Stimulated activated CD4-positive, alpha-beta T cell treated with anti-CD3 and anti-CD28 coated beads, Interleukin-4, amount 100 ng/mL, for 48 hours (primary cell): Measurements from ENCODE around the gene AKAP7.
"Not testable (repeated sequence)": the region's sequence is repeated elsewhere in the genome, so short reads cannot be mapped to it uniquely, and the experiment has no call there.

ENCODE experiments used
- DNase-seq, 2 donors: peaks; one replicate each; pipeline ENCODE4 v3.0.0-alpha.2; 2020; ENCODE audit warnings: low read depth in 2 of 2

The AKAP7 gene

DNA sequence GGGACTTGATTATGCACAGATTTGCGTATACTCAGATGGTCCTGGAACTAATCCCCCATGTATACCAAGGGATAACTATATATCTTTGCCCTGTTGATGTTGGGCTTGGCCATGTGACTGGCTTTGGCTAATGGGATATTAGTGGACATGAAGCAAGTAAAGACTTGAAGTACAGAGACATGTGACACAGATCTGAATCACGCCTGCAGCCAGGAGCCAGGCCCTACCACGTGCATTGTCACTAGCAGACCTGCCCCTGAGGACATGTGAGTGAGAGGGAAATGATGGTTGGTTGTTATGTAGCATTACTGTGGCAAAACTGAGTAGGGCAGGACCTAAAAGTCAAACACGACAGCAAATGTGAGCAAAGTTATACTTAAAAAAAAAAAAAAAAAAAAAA, 155.7 kb downstream of the AKAP7 start:
- DNase-seq: no peak

DNA sequence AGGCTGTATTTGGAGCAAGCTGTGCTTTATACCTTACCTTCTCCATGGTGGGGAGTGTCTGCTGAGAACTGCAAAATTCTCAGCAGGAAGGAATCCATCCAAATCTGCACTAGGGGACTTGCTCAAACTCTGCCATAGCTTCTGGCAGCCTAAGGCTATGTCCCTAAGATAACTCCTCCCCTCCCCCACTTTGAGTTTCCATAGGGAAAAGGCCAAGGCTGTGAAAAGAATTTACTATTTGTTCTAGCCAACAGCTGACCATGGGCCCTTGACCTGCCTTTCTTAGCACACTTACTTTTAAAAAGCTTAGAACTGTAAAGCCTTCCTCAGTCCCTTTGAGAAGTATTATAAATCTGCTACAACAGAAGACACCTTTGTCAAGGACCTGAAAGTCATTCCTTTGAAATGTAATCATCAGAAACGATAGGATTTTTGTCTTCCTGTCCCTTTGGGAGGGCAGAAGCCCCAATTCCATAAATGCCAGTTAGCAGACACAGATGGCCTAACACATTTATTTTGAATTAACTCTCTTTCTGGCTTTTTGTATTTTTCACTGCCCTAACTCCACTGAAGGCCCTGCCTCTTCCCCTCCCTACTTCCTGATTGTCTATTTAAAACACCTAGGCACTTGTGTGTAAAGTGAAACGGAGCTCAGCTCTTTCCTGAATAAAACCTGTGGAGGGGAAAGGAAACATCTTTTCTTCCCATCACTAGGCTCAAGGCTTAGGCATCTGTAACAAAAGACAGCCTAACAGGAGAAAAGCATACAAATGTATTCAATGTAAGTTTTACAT, 157.1 kb downstream of the AKAP7 start:
- no peak for DNase-seq

DNA sequence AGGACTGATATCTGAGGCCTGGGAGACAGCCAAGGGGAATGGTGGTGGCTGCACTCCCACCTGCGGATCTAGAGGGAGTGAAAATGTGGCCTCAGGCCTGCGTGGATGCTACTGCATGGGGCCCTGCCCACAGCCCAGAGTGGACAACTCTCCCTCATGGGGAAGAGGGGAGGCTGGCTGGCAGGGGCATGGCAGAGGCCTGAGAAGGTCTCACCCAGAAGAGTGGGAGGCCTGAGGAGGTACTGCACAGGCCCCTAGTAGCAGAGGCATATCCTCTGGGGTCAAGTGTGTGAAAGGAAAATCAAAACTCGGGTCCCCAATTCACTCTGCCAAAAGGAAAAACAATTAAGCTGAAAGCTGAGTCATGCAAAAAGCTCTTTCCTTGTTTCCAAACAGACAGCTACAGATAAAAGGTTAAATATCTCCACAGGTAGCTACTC, 158.2 kb downstream of the AKAP7 start:
- DNase-seq: no peak

DNA sequence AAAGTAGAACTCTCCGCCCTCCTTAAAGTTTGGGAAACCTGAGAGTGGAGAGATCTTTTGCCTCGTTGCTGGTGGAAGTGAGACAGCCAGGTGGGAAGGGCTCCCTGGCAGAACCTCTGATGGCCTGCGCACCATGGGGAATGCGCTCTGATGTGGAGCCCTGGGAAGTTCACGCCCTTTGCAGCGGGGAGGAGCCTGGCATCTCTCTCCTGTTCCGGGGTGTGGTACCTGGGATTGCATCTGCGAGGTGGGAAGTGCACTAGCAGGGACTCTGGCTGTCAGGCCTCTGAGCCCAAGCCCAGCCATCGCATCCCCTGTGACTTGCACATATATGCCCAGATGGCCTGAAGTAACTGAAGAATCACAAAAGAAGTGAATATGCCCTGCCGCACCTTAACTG, 159.8 kb downstream of the AKAP7 start:
- DNase-seq: no peak

DNA sequence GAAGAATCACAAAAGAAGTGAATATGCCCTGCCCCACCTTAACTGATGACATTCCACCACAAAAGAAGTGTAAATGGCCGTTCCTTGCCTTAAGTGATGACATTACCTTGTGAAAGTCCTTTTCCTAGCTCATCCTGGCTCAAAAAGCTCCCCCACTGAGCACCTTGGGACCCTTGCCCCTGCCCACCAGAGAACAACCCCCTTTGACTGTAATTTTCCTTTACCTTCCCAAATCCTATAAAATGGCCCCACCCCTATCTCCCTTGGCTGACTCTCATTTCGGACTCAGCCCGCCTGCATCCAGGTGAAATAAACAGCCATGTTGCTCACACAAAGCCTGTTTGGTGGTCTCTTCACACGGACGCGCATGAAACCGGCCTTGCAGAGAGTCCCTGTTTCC, 165.6 kb downstream of the AKAP7 start:
- DNase-seq: not testable (repeated sequence)

DNA sequence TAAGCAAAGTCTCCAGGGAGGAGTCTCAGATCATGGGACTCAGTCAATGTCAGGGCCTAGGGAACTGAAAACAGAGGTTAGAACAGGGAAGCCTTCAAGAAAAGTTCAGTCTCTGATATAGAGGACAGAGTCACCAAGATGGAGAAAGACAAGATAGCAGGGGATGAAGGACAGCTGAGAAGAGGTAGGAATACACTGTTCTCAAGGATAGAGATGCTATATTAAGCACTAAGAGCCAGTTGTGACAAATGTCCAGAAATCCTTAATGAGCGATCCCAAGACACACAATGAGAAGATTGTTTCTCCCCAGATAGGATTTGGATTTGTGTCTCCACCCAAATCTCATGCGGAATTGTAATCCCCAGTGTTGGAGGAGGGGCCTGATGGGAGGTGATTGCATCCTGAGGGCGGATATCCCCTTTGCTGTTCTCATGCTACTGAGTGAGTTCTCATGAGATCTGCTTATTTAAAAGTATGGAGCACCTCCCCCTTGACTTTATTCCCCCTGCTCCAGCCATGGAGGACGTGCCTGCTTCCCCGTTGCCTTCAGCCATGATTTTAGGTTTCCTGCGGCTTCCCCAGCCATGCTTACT, 168.2 kb downstream of the AKAP7 start:
- DNase-seq: no peak

DNA sequence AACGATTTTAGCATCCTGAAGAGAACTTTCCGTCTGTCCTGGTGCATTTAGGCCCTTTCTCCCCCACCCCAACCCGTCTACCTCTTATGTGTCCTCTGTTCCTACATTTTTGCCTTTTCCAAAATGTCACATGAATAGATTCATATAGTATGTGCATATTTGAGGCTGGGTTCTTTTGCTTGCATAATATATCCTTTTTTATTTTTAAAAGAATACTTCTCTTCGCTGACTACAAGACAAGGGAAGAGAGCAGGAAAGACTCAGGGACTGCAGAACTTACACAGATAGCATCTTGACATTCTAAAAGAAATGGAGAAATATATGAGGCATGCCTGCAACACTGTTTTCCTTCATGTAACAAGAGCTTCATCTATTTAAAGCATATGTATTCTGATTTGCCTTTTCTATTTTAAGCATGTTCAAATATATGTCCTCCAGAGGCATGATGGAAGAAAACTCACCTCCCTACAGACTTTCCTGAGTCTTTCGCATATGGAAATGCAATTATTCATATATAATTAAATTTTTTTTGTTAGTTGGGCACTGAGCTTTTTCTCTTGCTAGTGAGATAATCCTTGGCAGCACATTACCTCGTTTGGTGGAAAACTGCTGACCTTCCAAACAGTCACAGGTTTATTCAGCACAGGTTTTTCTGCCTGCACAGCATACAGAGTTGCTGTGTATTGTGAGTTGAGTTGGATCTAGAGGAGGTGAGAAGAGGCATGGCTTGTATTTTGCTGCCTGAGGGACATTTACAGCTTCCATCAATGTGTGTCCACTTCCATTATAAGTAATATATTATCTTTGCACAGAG, 170.0 kb downstream of the AKAP7 start:
- no peak for DNase-seq

DNA sequence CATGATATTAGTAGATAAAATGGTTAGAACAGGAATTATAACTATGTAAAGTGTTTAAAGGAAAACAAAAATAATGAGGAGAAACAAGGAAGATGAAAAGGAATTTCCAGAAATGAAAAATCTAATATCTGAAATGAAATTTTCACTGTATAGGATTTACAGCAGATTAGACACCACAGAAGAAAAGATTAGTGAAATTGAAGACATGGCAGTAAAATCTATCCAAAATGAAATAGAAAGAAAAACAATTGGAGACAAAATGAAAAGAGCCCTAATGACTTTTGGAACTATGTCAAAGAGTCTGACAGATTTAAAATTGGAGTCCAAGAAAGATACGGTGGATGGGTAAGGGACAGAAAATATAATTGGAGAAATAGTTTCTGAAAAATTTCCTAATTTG, 174.2 kb downstream of the AKAP7 start:
- no peak for DNase-seq

DNA sequence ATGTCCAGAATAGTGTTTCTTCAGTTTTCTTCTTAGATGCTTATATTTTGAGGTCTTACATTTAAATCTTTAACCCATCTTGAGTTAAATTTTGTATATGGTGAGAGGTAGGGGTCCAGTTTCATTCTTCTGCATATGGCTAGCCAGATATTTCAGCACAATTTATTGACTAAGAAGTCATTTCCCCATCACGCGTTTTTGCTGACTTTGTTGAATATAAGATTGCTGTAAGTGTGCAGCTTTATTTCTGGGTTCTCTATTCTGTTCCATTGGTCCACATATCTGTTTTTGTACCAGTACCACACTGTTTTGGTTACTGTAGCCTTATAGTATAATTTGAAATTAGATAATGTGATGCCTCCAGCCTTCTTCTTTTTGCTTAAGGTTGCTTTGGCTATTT, 179.6 kb downstream of the AKAP7 start:
- no peak for DNase-seq

DNA sequence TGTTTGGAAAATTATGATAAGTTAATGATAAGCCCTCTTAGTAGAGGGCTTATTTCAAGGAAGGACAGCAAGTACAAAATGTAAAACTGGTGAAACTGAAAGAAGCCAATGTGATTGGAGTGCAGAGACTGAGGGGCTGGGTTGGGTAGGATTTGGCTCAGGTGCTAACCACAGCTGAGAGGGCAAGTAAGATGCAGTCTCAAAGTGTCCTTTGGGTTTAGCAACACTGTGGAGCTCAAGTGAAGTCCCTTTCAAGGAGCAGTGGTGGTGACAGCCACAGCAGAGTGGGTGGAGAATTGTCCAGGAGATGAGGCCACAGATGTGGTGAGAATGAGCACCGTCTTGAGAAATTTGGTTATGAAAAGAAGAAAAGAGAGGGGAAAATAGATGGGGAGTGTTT, 181.4 kb downstream of the AKAP7 start:
- no peak for DNase-seq

DNA sequence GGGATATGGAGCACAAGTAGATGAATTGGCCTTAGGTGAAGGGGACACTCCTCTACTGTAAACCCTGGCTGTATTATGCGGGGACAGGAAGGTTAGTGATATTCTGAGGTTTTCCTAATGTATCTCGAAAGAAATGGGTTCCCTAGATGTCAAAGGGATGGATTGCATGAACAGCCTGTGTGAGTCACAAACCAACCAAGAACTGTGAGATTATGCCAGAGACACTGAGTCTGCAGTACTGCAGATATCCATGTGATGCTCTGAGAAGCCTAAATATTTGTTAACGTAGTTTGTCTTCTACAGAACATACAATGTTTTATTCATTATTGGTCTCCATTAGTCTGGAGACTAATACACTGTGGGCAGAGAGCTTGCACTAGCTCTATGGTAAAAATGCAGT, 182.2 kb downstream of the AKAP7 start:
- no peak for DNase-seq

DNA sequence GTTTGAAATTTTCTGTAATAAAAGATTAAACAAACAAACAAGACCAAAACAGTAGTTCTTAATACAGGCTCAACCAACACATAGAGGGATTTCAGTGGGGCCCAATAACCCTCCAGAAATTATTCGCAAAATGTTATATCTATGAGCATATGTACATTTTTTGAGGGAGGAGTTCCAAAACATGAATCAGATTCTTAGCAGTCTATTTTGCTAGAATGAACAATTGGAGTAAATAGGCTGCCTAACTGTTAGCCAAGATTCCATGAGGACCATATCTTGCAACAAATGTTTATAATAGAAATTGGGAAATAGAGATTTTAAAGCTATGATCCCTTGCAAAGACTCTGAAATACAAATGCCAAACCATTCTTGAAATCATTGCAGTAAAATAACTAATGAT, 186.3 kb downstream of the AKAP7 start:
- DNase-seq: no peak

DNA sequence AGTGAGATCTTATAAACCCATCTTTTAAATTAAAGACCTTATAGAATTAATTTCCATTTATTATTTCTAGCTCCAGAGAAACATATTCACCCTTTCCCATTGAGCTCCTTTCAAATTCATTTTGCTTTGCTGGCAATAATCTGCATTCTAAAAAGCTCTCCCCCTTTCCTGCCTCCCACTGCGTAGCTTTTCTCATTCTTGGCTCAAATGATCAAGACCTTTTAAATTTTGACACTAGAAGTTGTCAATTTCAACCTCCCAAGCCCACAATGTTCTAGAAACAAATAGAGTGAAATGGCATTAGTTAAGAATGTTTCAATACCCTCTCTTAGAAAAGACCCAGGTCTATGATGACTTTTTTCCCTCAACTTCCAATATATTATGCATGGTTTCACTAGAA, 186.9 kb downstream of the AKAP7 start:
- DNase-seq: no peak

DNA sequence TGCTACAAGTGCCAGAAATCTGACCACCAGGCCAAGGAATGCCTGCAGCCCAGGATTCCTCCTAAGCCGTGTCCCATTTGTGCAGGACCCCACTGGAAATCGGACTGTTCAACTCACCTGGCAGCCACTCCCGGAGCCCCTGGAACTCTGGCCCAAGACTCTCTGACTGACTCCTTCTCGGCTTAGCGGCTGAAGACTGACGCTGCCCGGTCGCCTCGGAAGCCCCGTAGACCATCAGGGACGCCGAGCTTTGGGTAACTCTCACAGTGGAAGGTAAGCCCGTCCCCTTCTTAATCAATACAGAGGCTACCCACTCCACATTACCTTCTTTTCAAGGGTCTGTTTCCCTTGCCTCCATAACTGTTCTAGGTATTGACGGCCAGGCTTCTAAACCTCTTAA, 190.4 kb downstream of the AKAP7 start:
- not testable (repeated sequence) for DNase-seq

DNA sequence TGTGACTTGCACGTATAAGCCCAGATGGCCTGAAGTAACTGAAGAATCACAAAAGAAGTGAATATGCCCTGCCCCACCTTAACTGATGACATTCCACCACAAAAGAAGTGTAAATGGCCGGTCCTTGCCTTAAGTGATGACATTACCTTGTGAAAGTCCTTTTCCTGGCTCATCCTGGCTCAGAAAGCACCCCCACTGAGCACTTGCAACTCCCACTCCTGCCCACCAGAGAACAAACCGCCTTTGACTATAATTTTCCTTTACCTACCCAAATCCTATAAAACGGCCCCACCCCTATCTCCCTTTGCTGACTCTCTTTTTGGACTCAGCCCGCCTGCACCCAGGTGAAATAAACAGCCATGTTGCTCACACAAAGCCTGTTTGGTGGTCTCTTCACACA, 193.5 kb downstream of the AKAP7 start:
- DNase-seq: not testable (repeated sequence)

DNA sequence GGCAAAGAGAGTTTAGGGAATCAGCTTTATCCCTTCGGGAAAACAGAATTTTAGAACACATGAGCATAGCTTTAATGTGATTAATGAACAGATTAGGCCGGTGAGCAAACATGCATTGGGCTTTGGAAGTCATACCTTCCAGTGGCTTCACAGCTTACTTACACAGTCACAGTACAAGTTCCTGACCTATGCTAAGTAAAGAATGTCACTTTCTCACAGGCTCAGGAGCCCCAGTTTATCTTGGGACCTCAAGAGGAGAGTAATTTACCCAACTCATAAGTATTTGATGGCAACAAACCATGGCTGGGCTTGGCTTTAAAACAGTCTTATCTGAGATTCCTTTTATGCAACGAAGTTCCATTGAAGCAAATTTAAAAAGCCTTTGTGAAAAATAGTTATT, 195.9 kb downstream of the AKAP7 start:
- no peak for DNase-seq

DNA sequence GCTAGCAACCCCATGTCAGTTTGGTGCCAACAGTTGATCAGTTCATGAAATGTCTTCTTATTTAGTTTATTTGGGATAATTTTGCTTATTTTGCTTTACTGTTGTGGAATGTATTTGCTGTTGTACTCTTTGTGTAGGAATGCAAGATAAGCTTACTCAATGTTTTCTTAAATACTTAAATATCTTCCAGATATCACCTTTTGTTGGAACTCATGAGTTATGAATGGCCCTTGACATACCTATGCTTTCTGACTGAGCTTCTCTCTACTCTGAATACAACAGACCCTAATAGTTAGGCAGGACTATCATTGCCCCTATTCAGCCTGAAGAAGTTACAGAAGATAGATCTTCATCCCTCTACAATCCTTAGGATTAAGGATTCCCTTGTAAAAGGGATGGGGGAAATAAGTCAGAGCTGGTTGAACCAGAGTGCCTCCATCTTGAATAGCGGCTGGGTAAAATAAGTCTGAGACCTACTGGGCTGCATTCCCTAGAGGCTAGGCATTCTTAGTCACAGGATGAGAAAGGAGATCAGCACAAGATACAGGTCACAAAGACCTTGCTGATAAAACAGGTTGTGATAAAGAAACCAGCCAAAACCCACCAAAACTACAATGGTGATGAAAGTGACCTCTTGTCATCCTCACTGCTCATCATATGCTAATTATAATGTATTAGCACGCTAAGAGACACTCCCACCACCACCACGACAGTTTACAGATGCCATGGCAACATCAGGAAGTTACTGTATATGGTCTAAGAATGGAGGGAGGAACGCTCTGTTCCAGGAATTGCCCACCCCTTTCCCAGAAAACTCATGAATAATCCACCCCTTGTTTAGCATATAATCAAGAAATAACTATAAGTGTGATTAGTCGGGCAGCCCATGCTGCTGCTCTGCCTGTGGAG, 196.9 kb downstream of the AKAP7 start:
- DNase-seq: no peak
